ENCODE measurements around the gene CENPH. TPM values are rescaled to one million over a fixed set of nuclear protein-coding genes. Genes with fewer than 3 reads are reported as not detected.

CENPH gene
- total and polyA plus RNA-seq, 2 of the 13 experiments (the other 11 are each of a cell fraction or from before 2014, with no cell fraction given): 11.2 to 28.8 TPM

DNA sequence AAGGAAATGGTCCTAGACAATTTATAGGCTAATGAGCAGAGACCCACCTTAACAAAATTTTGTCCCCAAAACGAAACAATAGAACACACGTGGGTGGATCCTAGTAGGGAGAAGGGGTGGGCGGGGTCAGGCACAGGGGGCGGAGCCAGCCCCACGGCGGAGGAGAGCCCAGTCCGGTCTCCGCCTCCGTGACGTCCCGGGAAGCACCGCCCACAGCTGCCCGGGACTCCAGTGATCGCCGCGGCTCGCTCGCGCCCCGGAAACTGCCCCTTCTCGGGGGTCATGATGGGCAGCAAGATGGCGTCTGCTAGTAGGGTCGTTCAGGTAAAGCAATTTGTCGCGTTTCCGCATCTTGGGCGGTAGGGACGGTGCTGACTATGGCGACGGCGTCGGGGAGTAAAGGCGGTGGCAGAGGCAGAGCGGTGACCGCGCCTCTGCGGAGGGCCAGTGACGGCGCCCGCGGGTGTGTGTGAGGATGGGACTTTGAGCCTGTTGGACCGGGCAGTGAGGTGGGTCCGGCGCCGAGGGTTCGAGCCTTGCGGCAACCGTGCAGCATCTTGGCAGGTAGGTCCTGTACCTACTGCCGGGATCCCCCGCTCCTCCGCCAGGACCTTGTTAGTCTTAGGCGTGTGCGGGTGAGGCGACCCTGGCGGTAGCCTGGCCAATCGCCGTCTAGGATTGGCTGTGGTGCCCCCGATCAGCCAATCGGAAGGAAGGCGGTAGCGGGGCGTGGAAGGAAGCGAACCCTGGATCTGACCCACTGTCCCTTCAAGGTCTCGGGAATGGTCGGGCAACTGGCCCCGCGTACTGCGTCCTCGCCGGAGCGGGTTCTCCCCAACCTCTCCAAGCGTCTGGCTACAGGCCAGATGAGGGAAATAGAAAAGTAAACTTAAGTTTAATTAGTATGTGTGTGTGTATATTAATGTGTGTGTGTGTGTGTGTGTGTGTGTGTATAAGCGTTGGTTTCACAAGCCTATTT, 28.5 kb downstream of the CENPH start (continued):
- peak; percentile 60; the same call in 1 of the 2 replicates for TF ChIP-seq HOXD1 (CRISPR knock-in tag; IDR thresholded peaks at IDR 0.05)
- peak; percentile 46; the same call in 1 of the 2 replicates for TF ChIP-seq ZNF557 (CRISPR knock-in tag; IDR thresholded peaks at IDR 0.05)
- TF ChIP-seq AGO1 (IDR thresholded peaks at IDR 0.05; ENCODE audit: low read depth, low read length, poor library complexity, severe bottlenecking): peak; percentile 64
- TF ChIP-seq, protein P1, sequence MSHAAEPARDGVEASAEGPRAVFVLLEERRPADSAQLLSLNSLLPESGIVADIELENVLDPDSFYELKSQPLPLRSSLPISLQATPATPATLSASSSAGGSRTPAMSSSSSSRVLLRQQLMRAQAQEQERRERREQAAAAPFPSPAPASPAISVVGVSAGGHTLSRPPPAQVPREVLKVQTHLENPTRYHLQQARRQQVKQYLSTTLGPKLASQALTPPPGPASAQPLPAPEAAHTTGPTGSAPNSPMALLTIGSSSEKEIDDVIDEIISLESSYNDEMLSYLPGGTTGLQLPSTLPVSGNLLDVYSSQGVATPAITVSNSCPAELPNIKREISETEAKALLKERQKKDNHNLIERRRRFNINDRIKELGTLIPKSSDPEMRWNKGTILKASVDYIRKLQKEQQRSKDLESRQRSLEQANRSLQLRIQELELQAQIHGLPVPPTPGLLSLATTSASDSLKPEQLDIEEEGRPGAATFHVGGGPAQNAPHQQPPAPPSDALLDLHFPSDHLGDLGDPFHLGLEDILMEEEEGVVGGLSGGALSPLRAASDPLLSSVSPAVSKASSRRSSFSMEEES (CRISPR knock-in tag; IDR thresholded peaks at IDR 0.05): peak; percentile 64; the same call in 1 of the 2 replicates
- peak; percentile 56; the same call in 1 of the 2 replicates for TF ChIP-seq RFX5 (IDR thresholded peaks at IDR 0.05; ENCODE audit: low read depth, low read length)
- TF ChIP-seq, protein P2, sequence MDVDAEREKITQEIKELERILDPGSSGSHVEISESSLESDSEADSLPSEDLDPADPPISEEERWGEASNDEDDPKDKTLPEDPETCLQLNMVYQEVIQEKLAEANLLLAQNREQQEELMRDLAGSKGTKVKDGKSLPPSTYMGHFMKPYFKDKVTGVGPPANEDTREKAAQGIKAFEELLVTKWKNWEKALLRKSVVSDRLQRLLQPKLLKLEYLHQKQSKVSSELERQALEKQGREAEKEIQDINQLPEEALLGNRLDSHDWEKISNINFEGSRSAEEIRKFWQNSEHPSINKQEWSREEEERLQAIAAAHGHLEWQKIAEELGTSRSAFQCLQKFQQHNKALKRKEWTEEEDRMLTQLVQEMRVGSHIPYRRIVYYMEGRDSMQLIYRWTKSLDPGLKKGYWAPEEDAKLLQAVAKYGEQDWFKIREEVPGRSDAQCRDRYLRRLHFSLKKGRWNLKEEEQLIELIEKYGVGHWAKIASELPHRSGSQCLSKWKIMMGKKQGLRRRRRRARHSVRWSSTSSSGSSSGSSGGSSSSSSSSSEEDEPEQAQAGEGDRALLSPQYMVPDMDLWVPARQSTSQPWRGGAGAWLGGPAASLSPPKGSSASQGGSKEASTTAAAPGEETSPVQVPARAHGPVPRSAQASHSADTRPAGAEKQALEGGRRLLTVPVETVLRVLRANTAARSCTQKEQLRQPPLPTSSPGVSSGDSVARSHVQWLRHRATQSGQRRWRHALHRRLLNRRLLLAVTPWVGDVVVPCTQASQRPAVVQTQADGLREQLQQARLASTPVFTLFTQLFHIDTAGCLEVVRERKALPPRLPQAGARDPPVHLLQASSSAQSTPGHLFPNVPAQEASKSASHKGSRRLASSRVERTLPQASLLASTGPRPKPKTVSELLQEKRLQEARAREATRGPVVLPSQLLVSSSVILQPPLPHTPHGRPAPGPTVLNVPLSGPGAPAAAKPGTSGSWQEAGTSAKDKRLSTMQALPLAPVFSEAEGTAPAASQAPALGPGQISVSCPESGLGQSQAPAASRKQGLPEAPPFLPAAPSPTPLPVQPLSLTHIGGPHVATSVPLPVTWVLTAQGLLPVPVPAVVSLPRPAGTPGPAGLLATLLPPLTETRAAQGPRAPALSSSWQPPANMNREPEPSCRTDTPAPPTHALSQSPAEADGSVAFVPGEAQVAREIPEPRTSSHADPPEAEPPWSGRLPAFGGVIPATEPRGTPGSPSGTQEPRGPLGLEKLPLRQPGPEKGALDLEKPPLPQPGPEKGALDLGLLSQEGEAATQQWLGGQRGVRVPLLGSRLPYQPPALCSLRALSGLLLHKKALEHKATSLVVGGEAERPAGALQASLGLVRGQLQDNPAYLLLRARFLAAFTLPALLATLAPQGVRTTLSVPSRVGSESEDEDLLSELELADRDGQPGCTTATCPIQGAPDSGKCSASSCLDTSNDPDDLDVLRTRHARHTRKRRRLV (CRISPR knock-in tag; IDR thresholded peaks at IDR 0.05): peak; percentile 81; the same call in 1 of the 2 replicates
- peak; percentile 35 for TF ChIP-seq JARID2 (CRISPR knock-in tag; IDR thresholded peaks at IDR 0.05; ENCODE audit: insufficient replicate concordance)
- TF ChIP-seq TP53 (CRISPR knock-in tag; conservative IDR thresholded peaks at IDR 0.05): peak; percentile 79; the same call in 1 of the 2 replicates
- TF ChIP-seq ZBTB21 (CRISPR knock-in tag; IDR thresholded peaks at IDR 0.05): no peak
- TF ChIP-seq SETDB1 (CRISPR knock-in tag; IDR thresholded peaks at IDR 0.05; ENCODE audit: borderline replicate concordance): no peak
- TF ChIP-seq BRD4 (CRISPR knock-in tag; IDR thresholded peaks at IDR 0.05): peak; percentile 45; the same call in 1 of the 2 replicates
- peak; percentile 84; the same call in 2 of the 3 replicates for TF ChIP-seq MXI1 (IDR thresholded peaks at IDR 0.05; ENCODE audit: borderline replicate concordance, low read depth, low read length)
- TF ChIP-seq ZNF546 (CRISPR knock-in tag; conservative IDR thresholded peaks at IDR 0.05): 0 out of 2 replicates have a peak, but pooled peaks have one; percentile 29
- peak; percentile 92 for TF ChIP-seq KLF6 (CRISPR knock-in tag; IDR thresholded peaks at IDR 0.05)
- 0 out of 2 replicates have a peak, but pooled peaks have one; percentile 26 for TF ChIP-seq ISL2 (CRISPR knock-in tag; IDR thresholded peaks at IDR 0.05)
- no peak for TF ChIP-seq ZNF136 (CRISPR knock-in tag; IDR thresholded peaks at IDR 0.05; ENCODE audit: low read depth)
- no peak; the same call in none of the 2 replicates for TF ChIP-seq JUN (CRISPR knock-in tag; IDR thresholded peaks at IDR 0.05)
- TF ChIP-seq, protein P3, sequence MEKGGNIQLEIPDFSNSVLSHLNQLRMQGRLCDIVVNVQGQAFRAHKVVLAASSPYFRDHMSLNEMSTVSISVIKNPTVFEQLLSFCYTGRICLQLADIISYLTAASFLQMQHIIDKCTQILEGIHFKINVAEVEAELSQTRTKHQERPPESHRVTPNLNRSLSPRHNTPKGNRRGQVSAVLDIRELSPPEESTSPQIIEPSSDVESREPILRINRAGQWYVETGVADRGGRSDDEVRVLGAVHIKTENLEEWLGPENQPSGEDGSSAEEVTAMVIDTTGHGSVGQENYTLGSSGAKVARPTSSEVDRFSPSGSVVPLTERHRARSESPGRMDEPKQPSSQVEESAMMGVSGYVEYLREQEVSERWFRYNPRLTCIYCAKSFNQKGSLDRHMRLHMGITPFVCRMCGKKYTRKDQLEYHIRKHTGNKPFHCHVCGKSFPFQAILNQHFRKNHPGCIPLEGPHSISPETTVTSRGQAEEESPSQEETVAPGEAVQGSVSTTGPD (CRISPR knock-in tag; IDR thresholded peaks at IDR 0.05): no peak
- TF ChIP-seq, protein P4, sequence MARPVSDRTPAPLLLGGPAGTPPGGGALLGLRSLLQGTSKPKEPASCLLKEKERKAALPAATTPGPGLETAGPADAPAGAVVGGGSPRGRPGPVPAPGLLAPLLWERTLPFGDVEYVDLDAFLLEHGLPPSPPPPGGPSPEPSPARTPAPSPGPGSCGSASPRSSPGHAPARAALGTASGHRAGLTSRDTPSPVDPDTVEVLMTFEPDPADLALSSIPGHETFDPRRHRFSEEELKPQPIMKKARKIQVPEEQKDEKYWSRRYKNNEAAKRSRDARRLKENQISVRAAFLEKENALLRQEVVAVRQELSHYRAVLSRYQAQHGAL (CRISPR knock-in tag; IDR thresholded peaks at IDR 0.05; ENCODE audit: not compliant biosample characterization): no peak
- peak; percentile 65; the same call in 1 of the 2 replicates for TF ChIP-seq KDM3A (CRISPR knock-in tag; IDR thresholded peaks at IDR 0.05; ENCODE audit: low read depth)

Measured in HepG2 (cell line).